IPS-20b (cell line): ENCODE measurements around the gene ATP8A2.

ENCODE experiments used
- H3K27ac ChIP-seq: one replicate; pipeline ENCODE4 v1.5.1; 2013; ENCODE audit warnings: low read length
- H3K27me3 ChIP-seq: 2 replicates; pipeline ENCODE4 v1.6.1; 2013; ENCODE audit warnings: mild to moderate bottlenecking, low read length, inconsistent platforms; ENCODE audit not compliant: insufficient read depth
- H3K36me3 ChIP-seq: 2 replicates; pipeline ENCODE4 v1.6.1; 2013; ENCODE audit warnings: low read depth, mild to moderate bottlenecking, inconsistent platforms, low read length, moderate library complexity; ENCODE audit not compliant: insufficient read depth
- H3K4me1 ChIP-seq: 2 replicates; pipeline ENCODE4 v1.6.1; 2013; ENCODE audit warnings: mild to moderate bottlenecking, control low read depth, inconsistent platforms, low read length, moderate library complexity; ENCODE audit not compliant: insufficient read depth
- H3K4me3 ChIP-seq: 2 replicates; pipeline ENCODE4 v1.5.1; 2013; ENCODE audit warnings: mild to moderate bottlenecking, low read length, inconsistent platforms
- H3K9ac ChIP-seq: 2 replicates; pipeline ENCODE4 v1.6.1; 2013; ENCODE audit warnings: low read depth, mild to moderate bottlenecking, inconsistent platforms, low read length, moderate library complexity
- H3K9me3 ChIP-seq: 2 replicates; pipeline ENCODE4 v1.6.1; 2013; ENCODE audit warnings: mild to moderate bottlenecking, low read depth, low read length, inconsistent platforms; ENCODE audit not compliant: insufficient read depth

Gene ATP8A2

DNA sequence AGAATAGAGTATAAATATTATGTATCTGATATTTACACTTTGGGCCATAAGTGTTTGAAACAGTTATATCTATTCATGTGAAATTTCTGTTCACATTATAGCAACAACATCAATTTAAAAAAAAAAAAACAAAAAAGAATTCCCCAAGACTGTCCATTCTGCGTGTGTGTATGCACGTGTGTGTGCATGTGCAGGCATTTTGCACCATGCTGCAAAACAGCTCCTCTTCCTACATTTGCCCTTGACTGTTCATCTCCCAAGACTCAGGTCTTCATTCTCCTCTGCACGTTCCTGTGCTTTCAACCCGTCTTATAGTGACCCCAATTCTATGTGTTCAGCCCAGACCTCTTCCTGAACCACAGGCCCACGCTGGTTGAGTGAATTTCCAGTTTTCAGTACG, 530.7 kb downstream of the ATP8A2 start:
- Histone ChIP-seq H3K4me3 (no peak overlapping the region), H3K36me3 (no peaks in the 10 kb centered on the region), H3K4me1 (no peaks in the 10 kb centered on the region; the same call in 1 of the 2 replicates), H3K9me3 (peaks cover 30% of the 10 kb centered on the region), H3K27me3 (peaks cover 42% of the 10 kb centered on the region), H3K27ac (no peak overlapping the region), H3K9ac (no peak overlapping the region)

DNA sequence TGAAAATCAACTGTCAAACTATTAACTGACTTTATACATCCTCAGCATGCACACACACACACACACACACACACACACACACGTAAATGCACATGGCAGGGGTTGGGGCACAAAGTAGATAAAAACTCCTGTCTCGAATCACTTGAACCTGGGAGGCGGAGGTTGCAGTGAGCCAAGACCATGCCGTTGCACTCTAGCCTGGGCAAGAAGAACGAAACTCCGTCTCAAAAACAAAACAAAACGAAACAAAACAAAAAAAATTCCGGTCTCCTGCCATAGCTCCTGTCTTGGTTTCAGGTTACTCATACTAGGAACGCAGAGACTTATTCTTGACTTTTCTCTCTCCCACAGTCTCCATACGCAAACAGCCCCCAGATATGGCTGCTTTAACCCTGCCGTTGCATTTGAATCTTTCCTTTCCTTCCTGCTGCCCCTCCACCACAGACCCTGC, 531.1 kb downstream of the ATP8A2 start:
- Histone ChIP-seq H3K36me3 (no peaks in the 10 kb centered on the region), H3K4me3 (no peak overlapping the region), H3K9ac (no peak overlapping the region), H3K9me3 (peaks cover 26% of the 10 kb centered on the region), H3K27me3 (peaks cover 47% of the 10 kb centered on the region), H3K27ac (no peak overlapping the region), H3K4me1 (no peaks in the 10 kb centered on the region; the same call in 1 of the 2 replicates)

DNA sequence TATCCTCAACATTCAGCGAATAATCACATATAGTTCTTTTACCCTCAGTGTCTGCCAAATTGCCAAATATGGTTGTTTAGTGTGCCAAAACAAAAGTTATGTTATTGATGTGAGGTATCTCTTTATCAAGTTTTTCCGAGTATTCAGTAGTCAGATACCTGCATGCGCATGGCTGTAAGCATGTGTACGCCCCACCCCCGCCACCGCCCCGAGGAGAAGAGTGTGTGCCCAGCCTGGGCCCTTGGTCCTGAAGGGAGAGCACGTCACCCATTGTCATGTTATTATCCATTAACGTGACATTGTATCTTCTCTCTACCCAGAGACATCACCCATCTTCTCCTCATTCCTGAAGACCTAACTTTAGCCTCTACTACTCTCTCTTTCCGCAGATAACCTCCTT, 533.1 kb downstream of the ATP8A2 start:
- H3K27ac ChIP-seq: no peak overlapping the region
- H3K4me1 ChIP-seq: peaks cover 15% of the 10 kb centered on the region; the same call in 1 of the 2 replicates
- H3K4me3 ChIP-seq: no peak overlapping the region
- no peak overlapping the region for H3K9ac ChIP-seq
- peaks cover 60% of the 10 kb centered on the region for H3K27me3 ChIP-seq
- H3K9me3 ChIP-seq: peaks cover 6% of the 10 kb centered on the region; the same call in 1 of the 2 replicates
- no peaks in the 10 kb centered on the region for H3K36me3 ChIP-seq

DNA sequence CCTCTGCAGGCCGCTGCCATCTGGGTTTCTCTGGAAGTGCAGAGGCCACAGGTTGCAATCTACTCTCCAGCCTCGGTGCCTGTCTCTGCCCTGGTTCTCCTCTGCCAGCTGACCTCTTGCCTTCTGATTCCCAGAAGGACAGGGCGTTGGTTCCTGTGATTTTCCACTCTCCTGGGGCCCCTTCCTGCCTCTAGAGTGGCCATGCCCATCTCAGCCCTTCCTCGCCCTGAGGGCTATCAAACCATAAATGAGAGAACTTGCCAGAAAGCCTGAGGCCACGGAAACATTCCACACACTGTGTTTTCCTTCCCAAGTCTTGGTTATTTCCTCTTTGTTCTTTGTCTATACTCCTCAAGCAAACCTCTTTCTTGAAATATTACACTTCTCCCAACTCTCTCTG, 533.8 kb downstream of the ATP8A2 start:
- no peak overlapping the region for H3K9ac ChIP-seq
- H3K36me3 ChIP-seq: no peaks in the 10 kb centered on the region
- peaks cover 23% of the 10 kb centered on the region; the same call in 1 of the 2 replicates for H3K4me1 ChIP-seq
- H3K9me3 ChIP-seq: no peaks in the 10 kb centered on the region
- no peak overlapping the region for H3K4me3 ChIP-seq
- peaks cover 67% of the 10 kb centered on the region for H3K27me3 ChIP-seq
- H3K27ac ChIP-seq: no peak overlapping the region

DNA sequence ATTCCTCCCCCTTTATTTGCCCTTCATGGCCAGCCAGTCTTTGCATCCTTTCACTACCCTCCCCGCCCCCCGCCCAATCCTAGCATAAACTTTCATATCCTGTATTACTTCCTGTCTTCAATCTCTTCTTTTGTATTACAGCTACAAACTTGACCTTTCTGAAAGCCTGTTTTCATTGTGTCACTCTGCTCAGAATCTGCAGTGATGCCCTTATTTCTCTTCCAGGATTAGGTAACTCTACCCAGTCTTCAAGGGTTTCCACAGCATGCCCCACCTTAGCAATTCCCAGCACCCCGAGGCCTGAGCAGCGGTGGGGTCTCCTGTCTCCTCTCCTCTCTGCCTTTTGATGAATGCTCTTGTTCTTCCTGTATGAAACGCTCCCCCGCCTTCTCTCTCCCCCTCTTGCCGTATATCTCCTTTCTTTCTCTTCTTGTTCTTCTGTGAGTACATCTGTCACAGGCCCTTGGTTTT, 534.5 kb downstream of the ATP8A2 start:
- no peak overlapping the region for H3K9ac ChIP-seq
- no peak overlapping the region for H3K27ac ChIP-seq
- H3K9me3 ChIP-seq: no peaks in the 10 kb centered on the region
- H3K4me1 ChIP-seq: peaks cover 26% of the 10 kb centered on the region; the same call in 1 of the 2 replicates
- H3K27me3 ChIP-seq: peaks cover 67% of the 10 kb centered on the region
- no peaks in the 10 kb centered on the region for H3K36me3 ChIP-seq
- H3K4me3 ChIP-seq: no peak overlapping the region

DNA sequence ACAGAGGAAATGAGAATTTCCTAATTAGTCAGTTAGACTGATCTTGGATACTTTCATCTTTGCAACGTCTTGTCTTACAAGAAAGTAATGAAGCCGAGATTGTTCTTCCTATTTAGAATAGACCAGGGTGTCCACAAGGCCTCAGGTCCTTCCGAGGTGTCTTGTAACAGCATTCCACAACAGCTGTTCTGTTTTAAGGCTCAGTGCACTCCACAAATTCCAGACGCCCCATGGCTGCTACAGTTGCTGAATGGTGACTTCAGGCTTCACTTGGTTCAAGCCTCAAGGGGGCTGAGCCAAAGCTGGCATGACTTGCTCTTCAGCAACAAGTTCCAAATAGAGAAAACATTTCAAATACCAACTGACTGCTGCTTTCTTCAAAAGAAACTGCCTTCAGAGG, 536.6 kb downstream of the ATP8A2 start:
- H3K27me3 ChIP-seq: peaks cover 77% of the 10 kb centered on the region
- H3K9me3 ChIP-seq: no peaks in the 10 kb centered on the region
- H3K4me3 ChIP-seq: no peak overlapping the region
- H3K27ac ChIP-seq: no peak overlapping the region
- peaks cover 45% of the 10 kb centered on the region for H3K4me1 ChIP-seq
- no peaks in the 10 kb centered on the region for H3K36me3 ChIP-seq
- no peak overlapping the region for H3K9ac ChIP-seq

GRCh38 chr13:25910243-25910642, 538.5 kb downstream of the ATP8A2 start:
- H3K4me3 ChIP-seq: peak overlapping the region; percentile 44; the same call in 1 of the 2 replicates
- H3K36me3 ChIP-seq: no peaks in the 10 kb centered on the region
- H3K4me1 ChIP-seq: peaks cover 45% of the 10 kb centered on the region
- H3K9ac ChIP-seq: no peak overlapping the region
- no peaks in the 10 kb centered on the region for H3K9me3 ChIP-seq
- H3K27me3 ChIP-seq: peaks cover 79% of the 10 kb centered on the region
- peak overlapping the region; percentile 9 for H3K27ac ChIP-seq

DNA sequence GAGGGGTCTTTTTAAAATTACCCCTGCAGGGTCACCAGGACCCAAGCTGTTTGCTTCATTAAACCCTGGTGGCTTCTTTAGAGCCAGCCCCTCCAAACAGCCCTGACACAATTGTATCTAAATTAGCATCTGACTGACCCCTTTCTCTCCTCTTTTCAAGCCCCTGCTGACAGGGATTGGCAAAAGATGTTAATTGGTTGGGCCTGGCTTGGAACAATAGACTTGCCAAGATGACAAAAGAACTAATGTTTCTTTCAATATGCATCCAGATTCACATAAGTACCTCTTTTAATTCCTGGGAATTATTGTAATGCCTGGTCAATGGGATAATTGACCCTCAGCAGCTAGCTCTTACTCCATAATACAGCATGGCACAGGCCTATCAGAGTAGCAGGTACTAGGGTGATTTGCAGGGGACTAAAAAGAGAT, 539.2 kb downstream of the ATP8A2 start:
- H3K36me3 ChIP-seq: no peaks in the 10 kb centered on the region
- no peaks in the 10 kb centered on the region for H3K9me3 ChIP-seq
- H3K4me3 ChIP-seq: peak overlapping the region; percentile 44; the same call in 1 of the 2 replicates
- H3K4me1 ChIP-seq: peaks cover 45% of the 10 kb centered on the region
- H3K27me3 ChIP-seq: peaks cover 79% of the 10 kb centered on the region
- 0 out of 2 replicates have a peak overlapping the region, but pooled peaks have one; percentile 40 for H3K9ac ChIP-seq
- no peak overlapping the region for H3K27ac ChIP-seq

DNA sequence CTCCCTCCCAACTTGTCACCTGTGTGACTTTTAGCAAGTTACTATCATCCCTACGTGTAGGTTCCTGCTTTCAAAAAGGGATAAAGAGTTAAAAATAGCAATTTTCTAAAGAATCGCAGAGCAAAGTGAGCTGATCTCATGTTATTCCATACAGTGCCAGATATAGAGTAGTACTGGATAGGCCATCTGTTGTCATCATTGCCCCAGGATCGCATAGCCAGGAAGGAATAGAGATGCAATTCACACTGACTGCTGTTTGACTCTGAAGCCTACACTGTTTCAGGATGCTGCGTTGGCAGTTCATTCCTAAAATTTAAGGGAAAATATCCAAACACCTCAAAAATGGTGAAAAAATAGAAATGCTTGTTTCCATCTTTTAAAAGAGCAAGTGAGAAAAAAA, 541.2 kb downstream of the ATP8A2 start:
- H3K4me3 ChIP-seq: no peak overlapping the region
- no peaks in the 10 kb centered on the region for H3K9me3 ChIP-seq
- H3K27me3 ChIP-seq: peaks cover 78% of the 10 kb centered on the region
- H3K36me3 ChIP-seq: no peaks in the 10 kb centered on the region
- no peak overlapping the region for H3K27ac ChIP-seq
- H3K9ac ChIP-seq: no peak overlapping the region
- peaks cover 45% of the 10 kb centered on the region for H3K4me1 ChIP-seq

DNA sequence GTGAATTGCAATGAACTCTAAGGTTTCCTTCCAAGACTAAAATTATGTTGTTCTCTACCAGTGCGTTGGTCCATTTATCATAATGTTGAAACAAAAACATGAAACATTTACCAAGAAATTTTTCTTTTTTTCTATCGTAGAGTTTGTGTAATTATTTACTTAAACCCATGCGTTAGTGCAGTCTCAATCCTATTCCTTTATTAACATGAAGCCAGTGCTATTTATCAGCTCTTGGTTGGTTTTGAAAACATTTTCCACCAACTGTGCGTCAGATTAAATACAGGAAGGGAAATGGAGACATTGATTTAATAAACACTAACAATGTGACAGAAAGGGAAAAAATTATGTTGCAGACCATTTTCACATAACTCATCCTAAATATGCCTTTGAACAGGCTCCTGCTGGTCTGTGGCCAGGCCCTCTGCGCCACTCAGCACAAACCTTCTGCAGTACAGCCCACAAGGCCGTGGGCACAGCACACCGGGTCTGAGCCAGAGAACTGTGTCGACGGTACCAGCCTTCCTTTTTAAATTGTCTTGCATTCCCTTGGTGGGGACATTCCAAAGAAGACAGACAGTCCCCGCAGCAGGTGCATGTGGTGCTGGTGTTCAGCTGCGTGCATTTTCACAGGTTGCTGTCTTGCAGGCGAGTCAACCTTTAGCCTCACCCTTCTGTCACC, 544.2 kb downstream of the ATP8A2 start:
- H3K27me3 ChIP-seq: peaks cover 82% of the 10 kb centered on the region
- H3K36me3 ChIP-seq: no peaks in the 10 kb centered on the region
- no peak overlapping the region for H3K27ac ChIP-seq
- H3K4me3 ChIP-seq: no peak overlapping the region
- peaks cover 19% of the 10 kb centered on the region for H3K4me1 ChIP-seq
- no peaks in the 10 kb centered on the region for H3K9me3 ChIP-seq
- no peak overlapping the region for H3K9ac ChIP-seq

DNA sequence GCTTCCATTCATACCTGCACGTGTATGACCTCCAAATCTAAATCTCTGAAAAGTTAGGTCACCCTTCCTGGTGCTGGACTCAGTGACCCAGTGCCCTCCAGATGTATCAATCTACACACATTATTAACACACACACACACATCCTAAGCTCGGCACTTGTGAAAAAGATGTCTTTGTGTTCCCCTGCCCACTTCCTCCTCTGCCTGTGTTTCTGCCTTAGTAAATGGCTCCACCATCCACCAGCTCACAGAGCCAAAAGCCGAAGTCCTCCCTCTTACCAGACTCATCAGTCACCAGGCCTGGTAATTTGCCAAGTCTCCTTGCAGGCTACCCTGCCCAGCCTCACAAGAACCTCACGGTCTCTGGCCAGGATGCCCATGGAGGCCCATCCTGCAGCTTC, 548.5 kb downstream of the ATP8A2 start:
- Histone ChIP-seq H3K4me1 (peaks cover 13% of the 10 kb centered on the region; the same call in 1 of the 2 replicates), H3K4me3 (no peak overlapping the region), H3K36me3 (no peaks in the 10 kb centered on the region), H3K9ac (no peak overlapping the region), H3K27ac (no peak overlapping the region), H3K27me3 (peaks cover 47% of the 10 kb centered on the region), H3K9me3 (no peaks in the 10 kb centered on the region)

DNA sequence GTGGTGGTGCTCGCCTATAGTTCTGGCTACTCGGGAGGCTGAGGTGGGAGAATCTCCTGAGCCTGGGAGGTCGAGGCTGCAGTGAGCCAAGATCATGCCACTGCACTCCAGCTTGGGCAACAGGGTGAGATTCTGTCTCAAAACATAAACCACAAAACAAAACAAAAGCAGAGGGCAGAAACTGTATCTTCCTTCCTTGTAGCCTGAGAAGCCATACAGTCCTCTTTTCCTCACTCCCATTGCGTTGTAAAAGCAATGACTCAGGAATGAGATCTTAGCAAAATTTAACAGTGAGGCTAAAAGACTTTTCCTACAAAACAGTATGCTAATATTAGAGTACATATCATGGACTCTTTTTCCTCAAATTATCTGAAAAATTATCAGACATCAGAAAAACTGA, 549.2 kb downstream of the ATP8A2 start:
- peaks cover 41% of the 10 kb centered on the region for H3K27me3 ChIP-seq
- no peaks in the 10 kb centered on the region for H3K36me3 ChIP-seq
- H3K27ac ChIP-seq: no peak overlapping the region
- H3K4me3 ChIP-seq: no peak overlapping the region
- H3K9ac ChIP-seq: no peak overlapping the region
- peaks cover 13% of the 10 kb centered on the region; the same call in 1 of the 2 replicates for H3K4me1 ChIP-seq
- H3K9me3 ChIP-seq: no peaks in the 10 kb centered on the region
